Measurements from ENCODE around the gene CFAP107.
"Not testable (repeated sequence)": the region's sequence is repeated elsewhere in the genome, so short reads cannot be mapped to it uniquely, and the experiment has no call there.

CFAP107 gene

GRCh38 chr1:12778061-12778460 lies 32.1 kb downstream of the CFAP107 start:
- no peak for DNase-seq (ENCODE audit: low read depth in 2 of 2)

GRCh38 chr1:12778907-12779306 lies 32.9 kb downstream of the CFAP107 start:
- DNase-seq (ENCODE audit: low read depth in 2 of 2), result no peak

DNA sequence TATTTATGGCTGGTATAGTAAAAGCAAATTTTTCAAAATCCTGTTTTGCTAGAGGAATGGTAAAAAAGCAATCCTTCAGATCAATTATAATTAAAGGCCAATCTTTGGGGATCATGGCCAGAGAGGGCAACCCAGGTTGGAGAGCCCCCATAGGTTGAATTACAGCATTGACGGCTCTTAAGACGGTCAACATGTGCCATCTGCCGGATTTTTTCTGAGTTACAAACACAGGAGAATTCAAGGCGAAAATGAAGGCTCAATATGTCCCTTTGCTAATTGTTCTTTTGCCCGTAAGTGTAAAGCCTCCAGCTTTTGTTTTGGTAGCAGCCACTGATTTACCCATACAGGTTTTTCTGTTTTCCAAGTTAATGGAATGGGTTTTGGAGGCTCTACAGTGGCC lies 35.5 kb downstream of the CFAP107 start:
- DNase-seq (ENCODE audit: low read depth in 2 of 2), result not testable (repeated sequence)

- DNase-seq (ENCODE audit: low read depth in 2 of 2), result not testable (repeated sequence)
Observed at GRCh38 chr1:12783783-12784182, 37.8 kb downstream of the CFAP107 start.

GRCh38 chr1:12784729-12785128 lies 38.7 kb downstream of the CFAP107 start:
- not testable (repeated sequence) for DNase-seq (ENCODE audit: low read depth in 2 of 2)

- not testable (repeated sequence) for DNase-seq (ENCODE audit: low read depth in 2 of 2)
Observed at GRCh38 chr1:12791097-12791496, 45.1 kb downstream of the CFAP107 start, which contains the start of gene PRAMEF1. PRAMEF1 (plus strand) TSS chr1:12791397; CDS start chr1:12793228, 1,831 bp downstream.

GRCh38 chr1:12798911-12799310 lies 52.9 kb downstream of the CFAP107 start:
- DNase-seq (ENCODE audit: low read depth in 2 of 2), result no peak

DNA sequence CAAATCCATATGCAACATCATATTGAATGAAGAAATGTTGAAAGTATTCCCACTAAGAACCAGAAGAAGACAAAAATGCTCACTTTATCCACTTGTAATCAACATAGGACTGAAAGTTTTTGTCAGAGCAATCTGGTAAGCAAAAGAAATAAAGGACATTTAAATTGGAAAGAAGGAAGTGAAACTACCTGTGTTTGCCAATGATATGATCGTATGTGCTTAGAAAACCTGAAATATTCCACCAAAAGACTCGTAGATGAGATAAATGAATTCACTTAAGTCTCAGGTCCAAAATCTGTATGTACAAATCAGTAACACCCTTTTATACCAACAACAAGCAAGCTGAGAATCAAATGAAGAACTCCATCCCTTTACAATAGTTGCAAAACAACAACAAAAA lies 53.7 kb downstream of the CFAP107 start:
- no peak for DNase-seq (ENCODE audit: low read depth in 2 of 2)

DNA sequence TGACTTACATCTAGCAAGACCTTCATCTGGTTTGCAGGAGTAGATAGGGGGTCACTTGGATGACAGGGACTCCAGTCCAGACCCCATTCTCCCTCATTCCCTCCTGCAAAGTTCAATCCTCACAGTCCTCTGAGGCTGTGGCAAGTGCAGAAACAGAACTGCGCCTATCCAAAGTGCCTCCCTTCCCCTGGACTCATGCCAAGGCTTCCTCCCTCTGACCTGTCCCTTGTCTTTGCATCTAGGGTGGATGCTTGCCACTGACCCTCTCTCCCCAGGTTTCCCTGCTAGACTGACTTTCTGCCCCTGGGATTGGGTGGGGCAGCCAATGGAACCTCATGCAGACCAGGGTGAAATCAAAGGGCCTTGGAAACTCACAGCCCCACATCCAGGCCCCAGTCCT lies 63.9 kb downstream of the CFAP107 start:
- DNase-seq (ENCODE audit: low read depth in 2 of 2), result no peak

GRCh38 chr1:12810691-12811408 lies 64.8 kb downstream of the CFAP107 start:
- DNase-seq (ENCODE audit: low read depth in 2 of 2), result no peak

- no peak for DNase-seq (ENCODE audit: low read depth in 2 of 2)
Observed at GRCh38 chr1:12811409-12811784, 65.4 kb downstream of the CFAP107 start.

Data from stimulated activated CD8-positive, alpha-beta memory T cell treated with anti-CD3 and anti-CD28 coated beads, Interleukin-15, amount 100 ng/mL, for 4 hours (primary cell).